ENCODE data around the gene MTHFSD.

Gene MTHFSD

DNA sequence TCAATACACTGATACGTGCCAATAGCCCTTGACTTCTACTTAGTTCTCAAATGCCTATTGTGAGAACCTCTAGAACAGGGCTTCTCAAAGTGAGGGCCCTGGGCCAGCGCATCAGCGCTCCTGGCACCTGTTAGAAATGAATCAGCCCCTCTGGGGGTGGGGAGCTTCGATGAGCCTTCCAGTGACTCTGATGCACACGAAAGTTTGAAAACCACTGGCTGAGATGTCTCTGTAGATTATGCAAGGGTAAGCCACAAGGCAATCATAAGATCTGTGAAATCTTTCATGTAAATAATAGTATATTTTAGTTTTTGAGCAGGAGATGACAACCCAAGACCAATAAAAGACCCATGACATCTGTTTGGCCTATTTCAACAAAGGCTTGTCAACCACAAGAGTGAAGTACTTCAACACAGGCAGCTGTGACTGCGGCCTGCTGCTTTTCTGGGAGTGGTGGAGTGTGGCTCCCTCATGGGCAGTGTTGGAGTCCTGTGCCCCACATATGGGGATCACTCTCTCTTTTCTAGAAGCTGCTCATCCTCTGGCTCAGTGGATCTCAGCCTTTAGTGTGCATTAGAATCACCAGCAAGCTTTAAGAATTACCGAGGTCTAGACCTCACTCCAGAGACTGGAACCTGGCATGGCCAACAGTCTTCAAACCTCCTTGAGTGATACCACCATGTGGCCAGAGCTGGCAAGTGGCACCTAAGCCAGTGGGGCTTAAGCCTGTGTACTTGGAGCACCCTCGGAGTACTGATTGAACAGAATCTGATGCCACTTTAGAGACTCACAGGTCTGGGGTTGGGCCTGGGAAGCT is 5.8 kb downstream of the MTHFSD start:
- TF ChIP-seq Cebpa-rat (IDR thresholded peaks at IDR 0.05): no peak
- H4K20me1 ChIP-seq: peaks cover 0 to 29% (median 0%) of the 10 kb centered on the region in 11 experiments; a peak in 5 of 22 replicates
- no peak overlapping the region for H3K27ac ChIP-seq
- peaks cover 3 to 10% (median 4%) of the 10 kb centered on the region in 10 experiments; a peak in 18 of 20 replicates for H3K4me1 ChIP-seq
- peaks cover 0 to 5% (median 0%) of the 10 kb centered on the region in 11 experiments; a peak in 1 of 22 replicates for H3K9me3 ChIP-seq (replicated peaks in 1 of 11)
- no peaks in the 10 kb centered on the region for H3K27me3 ChIP-seq
- H3K4me3 ChIP-seq: no peak overlapping the region
- H3K4me2 ChIP-seq: no peak overlapping the region
- peaks cover 65 to 97% (median 86%) of the 10 kb centered on the region in 11 experiments for H3K36me3 ChIP-seq
- H3K9ac ChIP-seq: 0 out of 22 replicates have a peak overlapping the region, but pooled peaks of 1 of the 11 experiments have one; percentile 2

DNA sequence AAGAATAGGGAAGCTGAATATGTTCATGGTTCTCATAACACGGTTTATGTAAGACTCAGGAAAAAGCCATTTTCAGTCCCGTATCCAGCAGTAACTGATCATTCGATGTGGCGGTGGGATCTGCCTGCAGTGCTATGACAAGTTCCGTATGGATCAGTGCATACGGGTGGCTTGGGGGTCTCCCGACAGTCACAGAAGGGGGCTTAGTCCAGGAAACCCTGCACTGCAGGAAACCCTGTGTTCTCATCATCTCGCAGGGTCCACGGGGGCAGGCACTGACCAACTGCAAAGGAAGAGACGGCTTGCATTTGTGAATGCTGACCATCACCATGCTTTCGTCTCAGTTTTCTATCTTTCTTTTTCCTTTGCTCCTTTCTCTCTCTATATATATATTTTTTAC is 7.7 kb downstream of the MTHFSD start:
- Histone ChIP-seq H3K4me2 (no peak overlapping the region), H3K9me3 (replicated peaks in 1 of 11) (no peaks in the 10 kb centered on the region), H4K20me1 (peaks cover 0 to 49% (median 11%) of the 10 kb centered on the region in 11 experiments; a peak in 11 of 22 replicates), H3K4me3 (no peak overlapping the region), H3K36me3 (peaks cover 66 to 100% (median 86%) of the 10 kb centered on the region in 11 experiments), H3K4me1 (peaks cover 0 to 21% (median 18%) of the 10 kb centered on the region in 10 experiments; a peak in 16 of 20 replicates), H3K9ac (no peak overlapping the region), H3K27ac (no peak overlapping the region), H3K27me3 (no peaks in the 10 kb centered on the region)
- TF ChIP-seq Cebpa-rat (IDR thresholded peaks at IDR 0.05): no peak

DNA sequence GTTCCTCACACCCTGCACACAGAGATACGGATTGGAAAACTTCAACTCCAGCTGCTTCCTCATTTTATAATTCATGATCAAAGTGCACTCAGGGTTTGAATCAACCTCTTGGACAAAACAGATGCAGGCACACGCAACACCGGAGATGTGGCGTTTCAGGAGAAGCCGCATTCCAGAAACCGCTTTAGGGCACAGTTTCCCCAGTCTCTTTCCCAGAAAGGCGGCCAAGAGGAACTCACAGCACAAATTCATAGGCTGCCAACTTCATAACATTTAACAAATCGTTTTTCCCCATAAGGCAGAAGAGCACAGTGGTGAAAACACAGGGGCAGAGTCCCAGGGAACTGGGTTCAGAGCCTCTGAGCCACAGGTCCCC is 8.4 kb downstream of the MTHFSD start:
- Histone ChIP-seq H3K9me3 (replicated peaks in 1 of 11) (no peaks in the 10 kb centered on the region), H3K4me2 (no peak overlapping the region), H3K27ac (no peak overlapping the region), H3K4me1 (peaks cover 0 to 26% (median 22%) of the 10 kb centered on the region in 10 experiments; a peak in 16 of 20 replicates), H3K36me3 (peaks cover 63 to 100% (median 86%) of the 10 kb centered on the region in 11 experiments), H4K20me1 (peaks cover 0 to 49% (median 11%) of the 10 kb centered on the region in 11 experiments; a peak in 11 of 22 replicates), H3K27me3 (no peaks in the 10 kb centered on the region), H3K4me3 (no peak overlapping the region), H3K9ac (no peak overlapping the region)
- TF ChIP-seq Cebpa-rat (IDR thresholded peaks at IDR 0.05): no peak

DNA sequence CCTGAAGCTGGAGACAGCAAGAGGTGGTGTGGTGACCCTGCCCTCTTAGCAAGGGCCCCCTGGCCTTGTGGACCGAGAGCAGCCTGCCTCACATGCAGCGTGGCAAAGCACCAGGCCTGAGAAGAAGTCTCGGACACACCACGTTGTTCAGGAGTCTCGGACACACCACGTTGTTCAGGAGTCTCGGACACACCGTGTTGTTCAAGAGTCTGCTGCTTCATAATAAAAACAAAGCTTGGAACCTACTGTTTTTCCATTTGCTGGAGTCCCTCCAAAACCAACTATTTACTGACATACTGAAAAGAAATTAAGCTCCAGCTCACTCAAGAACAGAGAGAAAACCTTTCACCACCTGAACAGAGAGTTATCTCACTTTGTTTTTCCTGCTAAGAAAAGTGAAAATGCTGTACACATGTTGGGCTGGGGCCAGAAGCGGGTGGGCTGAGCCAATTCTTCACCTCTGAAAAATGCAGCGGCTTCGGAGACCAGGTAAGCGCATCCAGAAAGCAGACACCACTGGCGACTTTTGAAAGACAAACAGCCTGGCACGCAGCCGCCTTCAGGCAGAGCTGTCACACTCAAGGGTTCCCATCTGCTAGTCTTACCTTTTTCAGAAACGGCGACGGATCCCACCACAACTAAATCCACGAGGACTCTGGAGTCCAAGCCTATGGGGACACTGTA is 8.9 kb downstream of the MTHFSD start:
- no peaks in the 10 kb centered on the region for H3K27me3 ChIP-seq
- peaks cover 0 to 26% (median 22%) of the 10 kb centered on the region in 10 experiments; a peak in 16 of 20 replicates for H3K4me1 ChIP-seq
- no peak overlapping the region for H3K4me2 ChIP-seq
- no peak overlapping the region for H3K4me3 ChIP-seq
- H3K9me3 ChIP-seq (replicated peaks in 1 of 11): no peaks in the 10 kb centered on the region
- H3K36me3 ChIP-seq: peaks cover 64 to 100% (median 87%) of the 10 kb centered on the region in 11 experiments
- no peak overlapping the region for H3K9ac ChIP-seq
- H4K20me1 ChIP-seq: peaks cover 0 to 49% (median 11%) of the 10 kb centered on the region in 11 experiments; a peak in 11 of 22 replicates
- no peak for TF ChIP-seq Cebpa-rat (IDR thresholded peaks at IDR 0.05)
- no peak overlapping the region for H3K27ac ChIP-seq

DNA sequence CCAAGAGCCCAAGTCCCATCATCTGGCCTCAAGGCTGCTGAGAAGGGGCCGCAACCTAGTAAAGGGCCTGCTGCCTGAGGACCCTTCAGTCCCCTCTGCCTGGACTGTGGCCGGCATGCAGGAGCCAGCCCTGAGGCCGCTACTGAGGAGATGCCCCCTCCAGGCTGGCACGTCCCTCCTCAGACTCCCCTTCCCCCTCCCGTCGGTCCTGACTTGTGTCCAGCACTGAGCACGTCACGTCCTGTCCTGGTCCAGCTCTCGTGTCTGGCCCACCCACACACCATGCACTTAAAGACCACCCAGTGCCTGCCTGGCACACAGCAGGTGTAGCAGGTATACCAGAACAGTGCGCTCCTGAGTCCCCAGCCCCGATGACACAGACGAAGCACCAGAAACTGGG is 9.6 kb downstream of the MTHFSD start:
- Histone ChIP-seq H3K4me2 (no peak overlapping the region), H3K9me3 (replicated peaks in 1 of 11) (no peaks in the 10 kb centered on the region), H3K9ac (no peak overlapping the region), H3K4me1 (peaks cover 0 to 26% (median 22%) of the 10 kb centered on the region in 10 experiments; a peak in 16 of 20 replicates), H4K20me1 (peaks cover 0 to 48% (median 11%) of the 10 kb centered on the region in 11 experiments; a peak in 11 of 22 replicates), H3K27ac (no peak overlapping the region), H3K36me3 (peaks cover 64 to 100% (median 87%) of the 10 kb centered on the region in 11 experiments), H3K27me3 (no peaks in the 10 kb centered on the region), H3K4me3 (no peak overlapping the region)
- no peak for TF ChIP-seq Cebpa-rat (IDR thresholded peaks at IDR 0.05)

DNA sequence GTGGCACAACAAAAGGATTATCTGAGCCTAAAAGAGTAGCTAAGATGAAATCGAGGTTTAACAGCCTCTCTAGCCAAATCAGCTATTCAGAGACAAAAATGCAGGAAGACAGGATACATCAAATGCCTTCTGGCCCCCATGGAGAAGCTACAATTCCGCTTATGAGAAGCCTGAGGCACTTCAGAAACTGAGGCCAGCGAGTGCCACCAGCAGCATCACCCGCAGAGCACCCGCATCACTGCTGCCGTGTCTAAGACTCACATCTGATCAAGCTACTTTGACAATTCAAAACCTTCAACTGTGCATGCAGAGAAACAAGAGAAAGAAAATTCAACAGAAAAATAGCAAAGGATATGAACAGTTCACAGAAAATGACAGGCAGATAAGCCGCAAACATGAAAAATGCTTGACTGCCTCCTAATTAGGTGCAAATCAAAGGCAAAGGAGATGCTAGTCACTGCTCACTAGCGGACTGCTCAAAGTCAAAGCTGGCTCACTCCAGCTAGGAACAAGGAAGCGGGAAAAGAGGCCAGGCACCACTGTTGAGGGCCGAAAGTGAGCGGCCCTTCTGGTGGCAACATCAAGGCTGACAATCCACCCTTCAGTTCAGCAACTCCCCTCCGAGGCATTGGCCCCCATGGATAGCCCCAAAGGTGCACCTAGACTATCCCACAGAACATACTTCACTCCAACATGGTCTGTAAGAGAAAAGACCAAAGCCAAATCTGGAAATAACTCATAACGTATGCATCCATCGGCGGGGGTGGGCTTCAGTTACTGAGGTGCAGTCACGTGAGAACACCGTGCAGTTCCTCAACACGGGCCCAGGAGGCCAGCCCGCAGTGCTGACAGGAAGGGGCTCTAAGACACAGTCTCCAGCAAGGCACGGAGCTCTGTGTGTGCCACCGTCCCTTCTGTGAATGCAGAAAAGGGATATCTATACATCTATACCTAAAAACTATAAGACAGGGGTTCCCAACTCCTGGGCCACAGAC is 12.0 kb downstream of the MTHFSD start:
- peak overlapping the region in 4 of 11 experiments; percentile 0 to 43 (median 28); a peak in 3 of 22 replicates for H3K9ac ChIP-seq
- H4K20me1 ChIP-seq: peaks cover 0 to 32% (median 11%) of the 10 kb centered on the region in 11 experiments; a peak in 10 of 22 replicates
- H3K4me3 ChIP-seq: no peak overlapping the region
- 0 out of 22 replicates have a peak overlapping the region, but pooled peaks of 1 of the 11 experiments have one; percentile 13 for H3K27ac ChIP-seq
- H3K4me2 ChIP-seq: peak overlapping the region in 8 of 11 experiments; percentile 37 to 76 (median 62); a peak in 16 of 22 replicates
- peaks cover 0 to 26% (median 22%) of the 10 kb centered on the region in 10 experiments; a peak in 16 of 20 replicates for H3K4me1 ChIP-seq
- H3K36me3 ChIP-seq: peaks cover 75 to 100% (median 87%) of the 10 kb centered on the region in 11 experiments
- no peaks in the 10 kb centered on the region for H3K27me3 ChIP-seq
- no peaks in the 10 kb centered on the region for H3K9me3 ChIP-seq (replicated peaks in 1 of 11)
- TF ChIP-seq Cebpa-rat (IDR thresholded peaks at IDR 0.05): no peak

DNA sequence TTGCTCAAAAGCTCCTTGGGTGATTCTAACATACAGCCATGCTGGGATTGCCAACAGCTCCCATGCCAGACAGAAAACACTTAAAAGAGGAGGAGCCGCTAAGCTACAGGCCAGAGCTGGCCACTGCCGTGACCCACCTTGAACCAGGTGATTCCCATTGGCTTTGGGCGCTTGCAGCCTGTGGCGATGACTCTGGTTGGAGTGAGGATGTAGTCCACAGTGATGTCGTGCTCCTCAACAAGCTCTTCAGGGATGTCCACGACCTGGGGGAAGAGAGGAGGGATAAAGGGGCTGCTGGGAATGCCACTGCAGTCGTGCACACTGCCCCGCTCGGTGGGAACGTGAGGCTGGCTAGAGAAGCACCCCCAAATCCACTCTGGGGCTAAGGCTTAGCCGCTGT is 13.5 kb downstream of the MTHFSD start:
- Histone ChIP-seq H3K4me1 (peaks cover 0 to 26% (median 22%) of the 10 kb centered on the region in 10 experiments; a peak in 16 of 20 replicates), H3K36me3 (peaks cover 77 to 100% (median 87%) of the 10 kb centered on the region in 11 experiments), H3K4me3 (no peak overlapping the region), H3K9ac (no peak overlapping the region), H4K20me1 (peaks cover 0 to 35% (median 11%) of the 10 kb centered on the region in 11 experiments; a peak in 10 of 22 replicates), H3K27me3 (no peaks in the 10 kb centered on the region), H3K27ac (no peak overlapping the region), H3K9me3 (replicated peaks in 1 of 11) (no peaks in the 10 kb centered on the region), H3K4me2 (no peak overlapping the region)
- no peak for TF ChIP-seq Cebpa-rat (IDR thresholded peaks at IDR 0.05)

DNA sequence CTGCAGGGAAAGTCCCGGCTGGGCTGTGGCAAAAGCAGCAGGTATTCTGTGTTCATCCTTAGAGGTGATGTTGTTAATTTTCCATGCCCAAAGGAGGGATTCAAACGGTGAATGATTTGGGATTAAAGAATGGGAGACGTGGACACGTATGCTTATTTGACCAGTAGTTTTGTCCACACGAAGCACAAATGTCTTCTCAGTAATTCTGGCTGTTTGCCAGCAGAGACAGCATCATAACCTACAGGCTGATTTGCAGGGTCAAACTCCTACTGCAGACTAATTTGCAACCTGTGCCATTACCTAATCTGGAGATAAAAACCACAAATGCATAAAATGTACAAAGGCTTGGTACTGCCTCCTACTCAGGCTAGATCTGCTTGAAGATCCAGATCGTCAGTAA is 14.1 kb downstream of the MTHFSD start:
- no peak overlapping the region for H3K4me2 ChIP-seq
- peaks cover 0 to 35% (median 11%) of the 10 kb centered on the region in 11 experiments; a peak in 10 of 22 replicates for H4K20me1 ChIP-seq
- H3K9ac ChIP-seq: no peak overlapping the region
- no peaks in the 10 kb centered on the region for H3K27me3 ChIP-seq
- peaks cover 75 to 100% (median 87%) of the 10 kb centered on the region in 11 experiments for H3K36me3 ChIP-seq
- no peak overlapping the region for H3K4me3 ChIP-seq
- H3K4me1 ChIP-seq: peaks cover 0 to 26% (median 22%) of the 10 kb centered on the region in 10 experiments; a peak in 16 of 20 replicates
- H3K27ac ChIP-seq: no peak overlapping the region
- TF ChIP-seq Cebpa-rat (IDR thresholded peaks at IDR 0.05): no peak
- H3K9me3 ChIP-seq (replicated peaks in 1 of 11): no peaks in the 10 kb centered on the region

All from BLaER1 treated with 17β-estradiol and CSF1 and Interleukin-3, amounts not matched to agents 10 nM and 100 nM (cell line).